H9 (cell line): ENCODE data around the gene PAM. TPM values are rescaled to one million over a fixed set of nuclear protein-coding genes. Genes with fewer than 3 reads are reported as not detected.

ENCODE experiments used
- DNase-seq: peaks from one replicate; pipeline ENCODE4 v3.0.0-alpha.2; 2017
- H2AFZ ChIP-seq: one replicate; pipeline ENCODE4 v1.6.1; 2013; ENCODE audit warnings: mild to moderate bottlenecking, low read length, control low read depth, moderate library complexity
- H2AK5ac ChIP-seq: 2 replicates; pipeline ENCODE4 v1.6.1; 2013; ENCODE audit warnings: low read length, control low read depth, mixed read lengths; ENCODE audit not compliant: insufficient read length
- H2BK120ac ChIP-seq: one replicate; pipeline ENCODE4 v1.6.1; 2013; ENCODE audit warnings: low read depth, mild to moderate bottlenecking, low read length, control low read depth, inconsistent platforms; ENCODE audit not compliant: poor library complexity, severe bottlenecking
- H2BK12ac ChIP-seq: 2 replicates; pipeline ENCODE4 v1.6.1; 2013; ENCODE audit warnings: low read length, control low read depth, mixed read lengths, low read depth; ENCODE audit not compliant: insufficient read length
- H2BK15ac ChIP-seq: 2 replicates; pipeline ENCODE4 v1.6.1; 2013; ENCODE audit warnings: low read depth, low read length, control low read depth
- H2BK20ac ChIP-seq: one replicate; pipeline ENCODE4 v1.6.1; 2013; ENCODE audit warnings: low read depth, mild to moderate bottlenecking, low read length, control low read depth, inconsistent platforms; ENCODE audit not compliant: poor library complexity, severe bottlenecking
- H2BK5ac ChIP-seq: 2 replicates; pipeline ENCODE4 v1.6.1; 2013; ENCODE audit warnings: low read length, control low read depth, mixed read lengths; ENCODE audit not compliant: insufficient read length
- H3K14ac ChIP-seq: 2 replicates; pipeline ENCODE4 v1.6.1; 2013; ENCODE audit warnings: low read length, control low read depth; ENCODE audit not compliant: insufficient read depth
- H3K18ac ChIP-seq: 2 replicates; pipeline ENCODE4 v1.6.1; 2013; ENCODE audit warnings: low read depth, mild to moderate bottlenecking, mixed read lengths, low read length, control low read depth; ENCODE audit not compliant: insufficient read length
- H3K23ac ChIP-seq: 2 replicates; pipeline ENCODE4 v1.6.1; 2013; ENCODE audit warnings: low read length, control low read depth, mixed read lengths, low read depth; ENCODE audit not compliant: insufficient read length
- H3K23me2 ChIP-seq: 2 replicates; pipeline ENCODE4 v1.6.1; 2013; ENCODE audit warnings: low read depth, mild to moderate bottlenecking, mixed read lengths, low read length, control low read depth; ENCODE audit not compliant: insufficient read length, poor library complexity, severe bottlenecking
- H3K27ac ChIP-seq: 2 replicates; pipeline ENCODE4 v1.5.1; 2013; ENCODE audit warnings: low read length, control low read depth, mixed read lengths, low read depth; ENCODE audit not compliant: insufficient read length
- H3K27me3 ChIP-seq: 2 replicates; pipeline ENCODE4 v1.6.1; 2013; ENCODE audit warnings: low read length, control low read depth, inconsistent platforms; ENCODE audit not compliant: insufficient read depth
- H3K4ac ChIP-seq: 2 replicates; pipeline ENCODE4 v1.6.1; 2013; ENCODE audit warnings: low read depth, mild to moderate bottlenecking, control low read depth, inconsistent platforms, low read length, moderate library complexity
- H3K4me1 ChIP-seq: 2 replicates; pipeline ENCODE4 v1.6.1; 2013; ENCODE audit warnings: low read length, control low read depth, inconsistent platforms; ENCODE audit not compliant: insufficient read depth
- H3K4me2 ChIP-seq: 2 replicates; pipeline ENCODE4 v1.6.1; 2013; ENCODE audit warnings: low read length, control low read depth, mixed read lengths; ENCODE audit not compliant: insufficient read length, insufficient read depth
- H3K56ac ChIP-seq: 2 replicates; pipeline ENCODE4 v1.6.1; 2013; ENCODE audit warnings: low read depth, mild to moderate bottlenecking, mixed read lengths, low read length, control low read depth; ENCODE audit not compliant: insufficient read length
- H3K79me1 ChIP-seq: 2 replicates; pipeline ENCODE4 v1.6.1; 2013; ENCODE audit warnings: low read depth, mild to moderate bottlenecking, moderate library complexity, low read length, control low read depth, inconsistent platforms; ENCODE audit not compliant: insufficient read depth, poor library complexity, severe bottlenecking
- H3K79me2 ChIP-seq: 2 replicates; pipeline ENCODE4 v1.6.1; 2013; ENCODE audit warnings: low read length, control low read depth, inconsistent platforms; ENCODE audit not compliant: insufficient read depth
- H3K9ac ChIP-seq: 2 replicates; pipeline ENCODE4 v1.6.1; 2013; ENCODE audit warnings: low read length, control low read depth, mixed read lengths; ENCODE audit not compliant: insufficient read length; ENCODE audit errors: extremely low read depth
- H3K9me3 ChIP-seq: one replicate; pipeline ENCODE4 v1.6.1; 2013; ENCODE audit warnings: low read depth, low read length, inconsistent platforms; ENCODE audit not compliant: control insufficient read depth
- H3T11ph ChIP-seq: one replicate; pipeline ENCODE4 v1.6.1; 2013; ENCODE audit warnings: mild to moderate bottlenecking, low read length, control low read depth, inconsistent platforms
- H4K20me1 ChIP-seq: one replicate; pipeline ENCODE4 v1.6.1; 2013; ENCODE audit not compliant: control insufficient read depth, insufficient read length, insufficient read depth
- H4K5ac ChIP-seq: 2 replicates; pipeline ENCODE4 v1.6.1; 2013; ENCODE audit warnings: low read depth, mild to moderate bottlenecking, mixed read lengths, low read length, control low read depth; ENCODE audit not compliant: insufficient read length
- H4K8ac ChIP-seq: replicated peaks from 2 replicates; pipeline ENCODE4 v1.6.1; 2013; ENCODE audit warnings: low read length, control low read depth, mixed read lengths, low read depth; ENCODE audit not compliant: insufficient read length
- H4K91ac ChIP-seq: 2 replicates; pipeline ENCODE4 v1.6.1; 2013; ENCODE audit warnings: low read depth, mild to moderate bottlenecking, moderate library complexity, mixed read lengths, low read length, control low read depth; ENCODE audit not compliant: insufficient read length
- H3K27ac Mint-ChIP-seq, 3 experiments: 2 replicates in 2 of 3; 3 replicates in 1 of 3; pipeline ENCODE4 v1.8.0; 2020 to 2021; ENCODE audit warnings: mixed read lengths in 3 of 3, mild to moderate bottlenecking in 1 of 3, moderate library complexity in 1 of 3
- H3K27me3 Mint-ChIP-seq: 2 replicates; pipeline ENCODE4 v1.8.0; 2021; ENCODE audit warnings: low read depth, mild to moderate bottlenecking, moderate library complexity, mixed read lengths
- H3K36me3 Mint-ChIP-seq, 3 experiments: 2 replicates in 2 of 3; 3 replicates in 1 of 3; pipeline ENCODE4 v1.8.0; 2020 to 2021; ENCODE audit warnings: low read depth in 3 of 3, mixed read lengths in 3 of 3; ENCODE audit not compliant: insufficient read depth in 1 of 3
- H3K4me1 Mint-ChIP-seq, 2 experiments: 2 replicates each; pipeline ENCODE4 v1.8.0; 2020; ENCODE audit warnings: mixed read lengths in 2 of 2
- H3K4me3 Mint-ChIP-seq, 2 experiments: 2 replicates in 1 of 2; 3 replicates in 1 of 2; pipeline ENCODE4 v1.8.0; 2020 to 2021; ENCODE audit warnings: mild to moderate bottlenecking in 2 of 2, mixed read lengths in 2 of 2, moderate library complexity in 1 of 2
- H3K9me3 Mint-ChIP-seq, 2 experiments: 2 replicates in 1 of 2; 3 replicates in 1 of 2; pipeline ENCODE4 v1.8.0; 2020; ENCODE audit warnings: mild to moderate bottlenecking in 2 of 2, mixed read lengths in 2 of 2, moderate library complexity in 1 of 2
- CTCF ChIP-seq: fragments of 200-600 bp; sonication (generic); conservative IDR thresholded peaks from 3 replicates; pipeline ENCODE4 v1.8.0; 2021; ENCODE audit warnings: antibody characterized with exemption, mild to moderate bottlenecking
- WGBS: extraction: QIAGEN DNeasy Blood & Tissue Kit; methylation state at CpG from one replicate; pipeline ENCODE4 v1.1.7; 2013; ENCODE audit warnings: missing lambda C conversion rate, low lambda C conversion rate, mixed read lengths; ENCODE audit not compliant: insufficient read length; ENCODE audit errors: extremely low coverage; 5-methylcytosine and 5-hydroxymethylcytosine counted together
- total RNA-seq: library from RNA; stranded (reverse); gene quantifications from 2 replicates; pipeline ENCODE4 v1.2.1, GENCODE V29; 2021

The PAM gene
- total RNA-seq, 1 experiment from 2014 or later: 31.5 TPM

- H3K4me1 Mint-ChIP-seq: peaks cover 28 to 29% of the 10 kb centered on the region in 2 experiments
- no peaks in the 10 kb centered on the region; a peak in 1 of 7 replicates for H3K36me3 Mint-ChIP-seq
- H3K23ac ChIP-seq: no peak overlapping the region
- H3K79me1 ChIP-seq: no peaks in the 10 kb centered on the region
- no peak overlapping the region for H2AFZ ChIP-seq
- no peak overlapping the region for H3K18ac ChIP-seq
- H3K14ac ChIP-seq: no peak overlapping the region
- H4K91ac ChIP-seq: no peak overlapping the region
- H3K27ac ChIP-seq: no peak overlapping the region
- no peak overlapping the region for H3K4ac ChIP-seq
- no peaks in the 10 kb centered on the region for H4K20me1 ChIP-seq
- no peak for DNase-seq
- no peak overlapping the region for H3K4me2 ChIP-seq
- H3K27ac Mint-ChIP-seq: no peak overlapping the region
- no peaks in the 10 kb centered on the region for H3K79me2 ChIP-seq
- no peak overlapping the region for H3K56ac ChIP-seq
- no peak overlapping the region for H2BK15ac ChIP-seq
- H4K8ac ChIP-seq: no peak overlapping the region
- H2BK5ac ChIP-seq: no peak overlapping the region
- 0 out of 2 replicates have a peak, but pooled peaks cover 5% of the 10 kb centered on the region for H3K4me1 ChIP-seq
- H4K5ac ChIP-seq: no peak overlapping the region
- H3K9ac ChIP-seq: no peak overlapping the region
- peaks cover 9% of the 10 kb centered on the region for H3K27me3 Mint-ChIP-seq
- no peak overlapping the region for H2BK20ac ChIP-seq
- H3K9me3 ChIP-seq: no peaks in the 10 kb centered on the region
- H3K23me2 ChIP-seq: peaks cover 15% of the 10 kb centered on the region
- no peak for TF ChIP-seq CTCF
- WGBS: no CpG with 5 or more reads among the region's 1 CpG
- no peak overlapping the region for H3T11ph ChIP-seq
- H3K4me3 Mint-ChIP-seq: no peak overlapping the region
- H3K27me3 ChIP-seq: no peaks in the 10 kb centered on the region; the same call in 1 of the 2 replicates
- no peak overlapping the region for H2AK5ac ChIP-seq
- no peak overlapping the region for H2BK120ac ChIP-seq
- H3K9me3 Mint-ChIP-seq: no peaks in the 10 kb centered on the region
- no peak overlapping the region for H2BK12ac ChIP-seq
Measured at GRCh38 chr5:102759289-102759688, 4.2 kb downstream of the PAM start.
